Measurements from ENCODE around the gene EEF1AKMT3.

EEF1AKMT3 gene

GRCh38 chr12:57826966-57827365 lies 54.6 kb downstream of the EEF1AKMT3 start:
- H3K79me2 ChIP-seq (ENCODE audit: low read length) = peaks cover 56% of the 10 kb centered on the region
- peaks cover 9% of the 10 kb centered on the region for H3F3A ChIP-seq (ENCODE audit: insufficient read depth, low read length)
- H3K36me3 ChIP-seq (replicated peaks; ENCODE audit: insufficient read depth, low read length) = peaks cover 15% of the 10 kb centered on the region
- no peak overlapping the region for H3K4me2 ChIP-seq (ENCODE audit: low read depth, low read length)
- peaks cover 9% of the 10 kb centered on the region for H3K4me1 ChIP-seq (ENCODE audit: low read length)
- H3K27ac ChIP-seq (ENCODE audit: low read length) = no peak overlapping the region
- H3K4me3 ChIP-seq (ENCODE audit: low read length) = no peak overlapping the region
- no peaks in the 10 kb centered on the region for H3K9me2 ChIP-seq (replicated peaks; ENCODE audit: insufficient read depth, low read length)
- H3K27me3 ChIP-seq (replicated peaks; ENCODE audit: insufficient read depth, low read length) = no peaks in the 10 kb centered on the region
- no peak overlapping the region for H2AFZ ChIP-seq (ENCODE audit: low read length)
- TF ChIP-seq CTCF (IDR thresholded peaks at IDR 0.05; ENCODE audit: low read length) (no peak), EZH2 (optimal IDR thresholded peaks at IDR 0.05; ENCODE audit: low read depth, low read length) (no peak), EZH2phosphoT487 (IDR thresholded peaks at IDR 0.05; ENCODE audit: low read length) (no peak)
- H3K9ac ChIP-seq (ENCODE audit: low read length) = no peak overlapping the region
- no peaks in the 10 kb centered on the region for H3K9me3 ChIP-seq (replicated peaks; ENCODE audit: insufficient read depth, low read length)
- H4K20me1 ChIP-seq (ENCODE audit: insufficient read depth, low read length) = peaks cover 14% of the 10 kb centered on the region; the same call in 1 of the 2 replicates
- no peak for DNase-seq

- peaks cover 18% of the 10 kb centered on the region for H3F3A ChIP-seq (ENCODE audit: insufficient read depth, low read length)
Measured at GRCh38 chr12:57829025-57829777, 56.8 kb downstream of the EEF1AKMT3 start.

GRCh38 chr12:57830393-57830792 lies 58.0 kb downstream of the EEF1AKMT3 start:
- Histone ChIP-seq H3K79me2 (ENCODE audit: low read length) (peaks cover 90% of the 10 kb centered on the region), H4K20me1 (ENCODE audit: insufficient read depth, low read length) (peaks cover 20% of the 10 kb centered on the region; the same call in 1 of the 2 replicates), H3K4me3 (ENCODE audit: low read length) (no peak overlapping the region), H3K9me2 (replicated peaks; ENCODE audit: insufficient read depth, low read length) (no peaks in the 10 kb centered on the region), H3K9me3 (replicated peaks; ENCODE audit: insufficient read depth, low read length) (no peaks in the 10 kb centered on the region), H2AFZ (ENCODE audit: low read length) (no peak overlapping the region), H3K4me1 (ENCODE audit: low read length) (peaks cover 37% of the 10 kb centered on the region), H3K9ac (ENCODE audit: low read length) (no peak overlapping the region), H3F3A (ENCODE audit: insufficient read depth, low read length) (peaks cover 19% of the 10 kb centered on the region), H3K4me2 (ENCODE audit: low read depth, low read length) (no peak overlapping the region), H3K36me3 (replicated peaks; ENCODE audit: insufficient read depth, low read length) (peaks cover 15% of the 10 kb centered on the region; the same call in 1 of the 2 replicates), H3K27me3 (replicated peaks; ENCODE audit: insufficient read depth, low read length) (no peaks in the 10 kb centered on the region), H3K27ac (ENCODE audit: low read length) (no peak overlapping the region)
- no peak for DNase-seq
- TF ChIP-seq EZH2phosphoT487 (IDR thresholded peaks at IDR 0.05; ENCODE audit: low read length) = no peak
- TF ChIP-seq EZH2 (optimal IDR thresholded peaks at IDR 0.05; ENCODE audit: low read depth, low read length) = no peak
- no peak for TF ChIP-seq CTCF (IDR thresholded peaks at IDR 0.05; ENCODE audit: low read length)

More at GRCh38 chr12:57829025-57829777, 56.8 kb downstream of the EEF1AKMT3 start:
- Histone ChIP-seq H3K36me3 (replicated peaks; ENCODE audit: insufficient read depth, low read length) (peaks cover 15% of the 10 kb centered on the region; the same call in 1 of the 2 replicates), H3K4me1 (ENCODE audit: low read length) (peaks cover 28% of the 10 kb centered on the region), H2AFZ (ENCODE audit: low read length) (no peak overlapping the region), H3K27me3 (replicated peaks; ENCODE audit: insufficient read depth, low read length) (no peaks in the 10 kb centered on the region), H3K9me2 (replicated peaks; ENCODE audit: insufficient read depth, low read length) (no peaks in the 10 kb centered on the region), H4K20me1 (ENCODE audit: insufficient read depth, low read length) (peaks cover 20% of the 10 kb centered on the region; the same call in 1 of the 2 replicates), H3K9ac (ENCODE audit: low read length) (no peak overlapping the region), H3K4me3 (ENCODE audit: low read length) (no peak overlapping the region), H3K4me2 (ENCODE audit: low read depth, low read length) (no peak overlapping the region), H3K9me3 (replicated peaks; ENCODE audit: insufficient read depth, low read length) (no peaks in the 10 kb centered on the region), H3K79me2 (ENCODE audit: low read length) (peaks cover 78% of the 10 kb centered on the region), H3K27ac (ENCODE audit: low read length) (no peak overlapping the region)
- TF ChIP-seq EZH2phosphoT487 (IDR thresholded peaks at IDR 0.05; ENCODE audit: low read length) (no peak), EZH2 (optimal IDR thresholded peaks at IDR 0.05; ENCODE audit: low read depth, low read length) (no peak), CTCF (IDR thresholded peaks at IDR 0.05; ENCODE audit: low read length) (no peak)
- DNase-seq = no peak

Measured in MM.1S (cell line).